ENCODE data around the gene ZNF529. TPM values are rescaled to one million over a fixed set of nuclear protein-coding genes. Genes with fewer than 3 reads are reported as not detected.

The ZNF529 gene
- total RNA-seq, 4 donors from 2014 or later: 11.0 to 15.9 (median 13.1) TPM

- no peaks in the 10 kb centered on the region for H3K27me3 ChIP-seq
- TF ChIP-seq CTCF (IDR thresholded peaks at IDR 0.05): no peak
- H3K27ac ChIP-seq: no peak overlapping the region
- no peak overlapping the region for H3K4me3 ChIP-seq
- H3K36me3 ChIP-seq: peaks cover 8 to 90% (median 19%) of the 10 kb centered on the region in 3 donors
- DNase-seq (ENCODE audit: low spot score in 2 of 2): no peak
- peaks cover 0 to 77% (median 25%) of the 10 kb centered on the region in 4 donors for H3K9me3 ChIP-seq
- H3K4me1 ChIP-seq: peaks cover 0 to 9% (median 1%) of the 10 kb centered on the region in 4 donors
Measured at GRCh38 chr19:36579255-36579654, 6.2 kb upstream of the ZNF529 start.

- no peaks in the 10 kb centered on the region for H3K27me3 ChIP-seq
- H3K4me3 ChIP-seq: no peak overlapping the region
- DNase-seq (ENCODE audit: low spot score in 2 of 2): no peak
- 95 to 97% methylated on average over 3 of the region's 3 CpGs for WGBS, 2 donors
- peaks cover 0 to 16% (median 4%) of the 10 kb centered on the region in 4 donors for H3K4me1 ChIP-seq
- peaks cover 8 to 75% (median 19%) of the 10 kb centered on the region in 3 donors for H3K36me3 ChIP-seq
- H3K9me3 ChIP-seq: peaks cover 0 to 61% (median 16%) of the 10 kb centered on the region in 4 donors
- TF ChIP-seq EP300 (IDR thresholded peaks at IDR 0.05): no peak
- no peak overlapping the region for H3K27ac ChIP-seq
Measured at GRCh38 chr19:36577271-36577996, 4.3 kb upstream of the ZNF529 start.

GRCh38 chr19:36574741-36575140 lies 1.6 kb upstream of the ZNF529 start:
- WGBS, 2 donors: 66 to 74% methylated on average over 2 of the region's 2 CpGs

GRCh38 chr19:36573895-36574720 lies 1.0 kb upstream of the ZNF529 start:
- H3K4me1 ChIP-seq: peaks cover 0 to 23% (median 7%) of the 10 kb centered on the region in 4 donors
- peak overlapping the region; percentile 70 to 99 (median 90) for H3K4me3 ChIP-seq
- H3K27ac ChIP-seq: peak overlapping the region in 3 of 4 donors; percentile 87 to 95 (median 91)
- TF ChIP-seq EP300 (IDR thresholded peaks at IDR 0.05) (no peak), CTCF (IDR thresholded peaks at IDR 0.05) (no peak), POLR2A (IDR thresholded peaks at IDR 0.05) (no peak)
- H3K36me3 ChIP-seq: peaks cover 8 to 73% (median 17%) of the 10 kb centered on the region in 3 donors
- WGBS, 2 donors: 27 to 30% methylated on average over 18 of the region's 18 CpGs
- DNase-seq (ENCODE audit: low spot score in 2 of 2): no peak
- H3K9me3 ChIP-seq: peaks cover 0 to 52% (median 8%) of the 10 kb centered on the region in 4 donors
- no peaks in the 10 kb centered on the region for H3K27me3 ChIP-seq

More at GRCh38 chr19:36574741-36575140, 1.6 kb upstream of the ZNF529 start:
- no peak overlapping the region for H3K4me3 ChIP-seq
- DNase-seq (ENCODE audit: low spot score in 2 of 2): no peak
- no peaks in the 10 kb centered on the region for H3K27me3 ChIP-seq
- peaks cover 8 to 73% (median 16%) of the 10 kb centered on the region in 3 donors for H3K36me3 ChIP-seq
- TF ChIP-seq EP300 (IDR thresholded peaks at IDR 0.05): no peak
- TF ChIP-seq CTCF (IDR thresholded peaks at IDR 0.05): no peak
- TF ChIP-seq POLR2A (IDR thresholded peaks at IDR 0.05): no peak
- H3K27ac ChIP-seq: no peak overlapping the region
- H3K9me3 ChIP-seq: peaks cover 0 to 51% (median 8%) of the 10 kb centered on the region in 4 donors
- peaks cover 0 to 23% (median 7%) of the 10 kb centered on the region in 4 donors for H3K4me1 ChIP-seq

- TF ChIP-seq CTCF (IDR thresholded peaks at IDR 0.05): no peak
- TF ChIP-seq EP300 (IDR thresholded peaks at IDR 0.05): no peak
- TF ChIP-seq POLR2A (IDR thresholded peaks at IDR 0.05): no peak
- H3K4me3 ChIP-seq: peak overlapping the region; percentile 70 to 99 (median 90)
- peaks cover 0 to 56% (median 13%) of the 10 kb centered on the region in 4 donors for H3K9me3 ChIP-seq
- H3K27me3 ChIP-seq: no peaks in the 10 kb centered on the region
- peak overlapping the region; percentile 31 to 95 (median 89) for H3K27ac ChIP-seq
- H3K4me1 ChIP-seq: peaks cover 0 to 23% (median 7%) of the 10 kb centered on the region in 4 donors
- 2% methylated on average over 11 of the region's 11 CpGs for WGBS, 2 donors
- H3K36me3 ChIP-seq: peaks cover 4 to 75% (median 18%) of the 10 kb centered on the region in 3 donors
- no peak for DNase-seq (ENCODE audit: low spot score in 2 of 2)
Measured at GRCh38 chr19:36572593-36573019, 486 bp downstream of the ZNF529 start.
